ENCODE data around the gene MAN2A2. TPM values are rescaled to one million over a fixed set of nuclear protein-coding genes. Genes with fewer than 3 reads are reported as not detected.

MAN2A2 gene
- total and polyA plus RNA-seq, 2 of the 8 experiments (the other 6 are each of a cell fraction or from before 2014, with no cell fraction given) = 23.1 to 29.7 TPM

GRCh38 chr15:90862964-90863778 is 39.9 kb upstream of the MAN2A2 start (continued):
- TF ChIP-seq, protein P1, sequence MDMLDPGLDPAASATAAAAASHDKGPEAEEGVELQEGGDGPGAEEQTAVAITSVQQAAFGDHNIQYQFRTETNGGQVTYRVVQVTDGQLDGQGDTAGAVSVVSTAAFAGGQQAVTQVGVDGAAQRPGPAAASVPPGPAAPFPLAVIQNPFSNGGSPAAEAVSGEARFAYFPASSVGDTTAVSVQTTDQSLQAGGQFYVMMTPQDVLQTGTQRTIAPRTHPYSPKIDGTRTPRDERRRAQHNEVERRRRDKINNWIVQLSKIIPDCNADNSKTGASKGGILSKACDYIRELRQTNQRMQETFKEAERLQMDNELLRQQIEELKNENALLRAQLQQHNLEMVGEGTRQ (IDR thresholded peaks at IDR 0.05; ENCODE audit: low read length) = no peak
- no peak for TF ChIP-seq CHD2 (IDR thresholded peaks at IDR 0.05; ENCODE audit: low read length)
